Naive thymus-derived CD8-positive, alpha-beta T cell (primary cell): ENCODE measurements around the gene SPRYD4. TPM values are rescaled to one million over a fixed set of nuclear protein-coding genes. Genes with fewer than 3 reads are reported as not detected.
"Not testable (repeated sequence)": the region's sequence is repeated elsewhere in the genome, so short reads cannot be mapped to it uniquely, and the experiment has no call there.

Source experiments
- ATAC-seq, 2 donors: fragments of 150-1000 bp; cut with Tn5 transposase in 1 of 2; sonication (Bioruptor Pico), chemical (Tn5 transposase) in 1 of 2; 1 replicate in 1 of 2; 2 replicates in 1 of 2; pipeline ENCODE4 v1.10.0; 2021; ENCODE audit warnings: mild to moderate bottlenecking in 2 of 2, moderate library complexity in 2 of 2
- POLR2A ChIA-PET: fragments of 350-600 bp; sonication (Branson Sonifier 250); formaldehyde crosslinking; loops from one replicate; lab custom pipeline; 2021; ENCODE audit warnings: antibody characterized with exemption; lab: Charles Lee
- DNase-seq, 10 donors: peaks; one replicate each; pipeline versions ENCODE4 v3.0.0 to v3.0.0-alpha.2; 2020 to 2022
- H3K27ac Mint-ChIP-seq, 10 donors: one replicate each; pipeline ENCODE4 v1.8.0; 2020 to 2022; ENCODE audit warnings: mild to moderate bottlenecking in 10 of 10, mixed read lengths in 10 of 10, moderate library complexity in 4 of 10, inconsistent platforms in 1 of 10
- H3K27me3 Mint-ChIP-seq, 5 donors: one replicate each; pipeline ENCODE4 v1.8.0; 2021 to 2022; ENCODE audit warnings: mixed read lengths in 5 of 5
- H3K36me3 Mint-ChIP-seq, 3 donors: one replicate each; pipeline ENCODE4 v1.8.0; 2020 to 2022; ENCODE audit warnings: mixed read lengths in 3 of 3, mild to moderate bottlenecking in 2 of 3, inconsistent platforms in 1 of 3
- H3K4me1 Mint-ChIP-seq, 4 donors: one replicate each; pipeline ENCODE4 v1.8.0; 2021 to 2022; ENCODE audit warnings: mixed read lengths in 4 of 4
- H3K4me3 Mint-ChIP-seq, 10 donors: one replicate each; pipeline ENCODE4 v1.8.0; 2020 to 2022; ENCODE audit warnings: mild to moderate bottlenecking in 10 of 10, mixed read lengths in 10 of 10, moderate library complexity in 6 of 10, inconsistent platforms in 1 of 10
- H3K9me3 Mint-ChIP-seq, 9 donors: one replicate each; pipeline ENCODE4 v1.8.0; 2020 to 2022; ENCODE audit warnings: mixed read lengths in 9 of 9, mild to moderate bottlenecking in 3 of 9, inconsistent platforms in 1 of 9, moderate library complexity in 1 of 9
- polyA plus RNA-seq, 3 donors: library from polyadenylated mRNA; unstranded; fragments of 300-500 nt; fragmentation: Illumina TruSeq; gene quantifications; one replicate each; pipeline ENCODE4 v1.2.3, GENCODE V29; 2021
- total RNA-seq, 8 experiments: library from RNA in 2 of 8; stranded (reverse) in 2 of 8; gene quantifications; one replicate each; pipeline ENCODE4 v1.2.3 and lab custom pipeline; 2021 to 2026

SPRYD4 gene
- total and polyA plus RNA-seq, 5 experiments from 2014 or later: 1.3 to 9.4 (median 1.6) TPM

GRCh38 chr12:56479625-56480024 is 11.2 kb downstream of the SPRYD4 start:
- Mint-ChIP-seq H3K9me3 (no peaks in the 10 kb centered on the region), H3K4me3 (no peak overlapping the region), H3K27ac (no peak overlapping the region), H3K27me3 (no peaks in the 10 kb centered on the region), H3K36me3 (peaks cover 0 to 3% (median 0%) of the 10 kb centered on the region in 3 donors), H3K4me1 (peaks cover 0 to 10% (median 5%) of the 10 kb centered on the region in 4 donors)
- ATAC-seq (no peak), DNase-seq (no peak)
- POLR2A ChIA-PET: interaction anchor here (0.9 to 1.7 kb wide), 2 partner anchors 12 to 364 kb away, joined by 5 to 6 read pairs; partner anchors contain the start of gene SPRYD4

GRCh38 chr12:56484566-56484965 is 16.2 kb downstream of the SPRYD4 start:
- H3K27ac Mint-ChIP-seq: peak overlapping the region in 1 of 10 donors; percentile 12
- H3K36me3 Mint-ChIP-seq: no peaks in the 10 kb centered on the region
- no peak for DNase-seq
- no peaks in the 10 kb centered on the region for H3K9me3 Mint-ChIP-seq
- H3K4me1 Mint-ChIP-seq: peaks cover 12 to 27% (median 20%) of the 10 kb centered on the region in 4 donors
- peaks cover 0 to 3% (median 0%) of the 10 kb centered on the region in 5 donors for H3K27me3 Mint-ChIP-seq
- H3K4me3 Mint-ChIP-seq: no peak overlapping the region
- ATAC-seq: no peak
- POLR2A ChIA-PET: interaction anchor here (2.7 kb wide), 1 partner anchor 15 kb away, joined by 8 read pairs; the partner anchor contains the start of gene SPRYD4

- H3K4me3 Mint-ChIP-seq: peak overlapping the region; percentile 88 to 95 (median 94)
- no peak for ATAC-seq
- no peaks in the 10 kb centered on the region for H3K9me3 Mint-ChIP-seq
- no peaks in the 10 kb centered on the region for H3K36me3 Mint-ChIP-seq
- H3K27me3 Mint-ChIP-seq: peaks cover 4 to 13% (median 8%) of the 10 kb centered on the region in 5 donors
- POLR2A ChIA-PET: no interaction called here
- DNase-seq: no peak
- peak overlapping the region in 2 of 10 donors; percentile 37 to 82 for H3K27ac Mint-ChIP-seq
- peaks cover 8 to 20% (median 18%) of the 10 kb centered on the region in 4 donors for H3K4me1 Mint-ChIP-seq
Measured at GRCh38 chr12:56486694-56487093, 18.3 kb downstream of the SPRYD4 start.

GRCh38 chr12:56487448-56488040 is 19.2 kb downstream of the SPRYD4 start:
- H3K4me1 Mint-ChIP-seq: peaks cover 8 to 20% (median 18%) of the 10 kb centered on the region in 4 donors
- H3K36me3 Mint-ChIP-seq: no peaks in the 10 kb centered on the region
- peak overlapping the region; percentile 88 to 95 (median 94) for H3K4me3 Mint-ChIP-seq
- POLR2A ChIA-PET: interaction anchor here (0.5 to 1.9 kb wide), 7 partner anchors 15 to 230 kb away, joined by 3 to 6 read pairs (median 4); partner anchors contain the start of genes ANKRD52 and IL23A
- H3K27ac Mint-ChIP-seq: peak overlapping the region; percentile 66 to 94 (median 87)
- H3K27me3 Mint-ChIP-seq: peaks cover 4 to 15% (median 9%) of the 10 kb centered on the region in 5 donors
- DNase-seq: peak in 8 of 10 donors; percentile 8 to 65 (median 24)
- ATAC-seq: peak; percentile 26 to 41
- no peaks in the 10 kb centered on the region for H3K9me3 Mint-ChIP-seq

- H3K27me3 Mint-ChIP-seq: peaks cover 4 to 18% (median 9%) of the 10 kb centered on the region in 5 donors
- no peaks in the 10 kb centered on the region for H3K9me3 Mint-ChIP-seq
Measured at GRCh38 chr12:56488041-56488955, 19.9 kb downstream of the SPRYD4 start, which contains the start of gene GLS2. Gene GLS2, minus strand, starts transcription at chr12:56488161. Its CDS starts 43 bp downstream, at chr12:56488118.

GRCh38 chr12:56490360-56490759 is 22.0 kb downstream of the SPRYD4 start:
- no peaks in the 10 kb centered on the region for H3K9me3 Mint-ChIP-seq
- POLR2A ChIA-PET: interaction anchor here (0.5 to 1.3 kb wide), 3 partner anchors 152 to 1192 kb away, joined by 4 to 5 read pairs (median 5); partner anchors contain the start of genes IL23A and STAT6
- H3K4me1 Mint-ChIP-seq: peaks cover 8 to 20% (median 18%) of the 10 kb centered on the region in 4 donors
- peak overlapping the region in 3 of 10 donors; percentile 34 to 74 (median 41) for H3K4me3 Mint-ChIP-seq
- H3K36me3 Mint-ChIP-seq: no peaks in the 10 kb centered on the region
- ATAC-seq: no peak
- peaks cover 4 to 19% (median 9%) of the 10 kb centered on the region in 5 donors for H3K27me3 Mint-ChIP-seq
- H3K27ac Mint-ChIP-seq: no peak overlapping the region
- DNase-seq: no peak

More at GRCh38 chr12:56488041-56488955, 19.9 kb downstream of the SPRYD4 start, which contains the start of gene GLS2:
- peak within 1 kb of the TSS; percentile 88 to 95 (median 94) for H3K4me3 Mint-ChIP-seq
- no peaks in the 10 kb centered on the region for H3K36me3 Mint-ChIP-seq
- POLR2A ChIA-PET: interaction anchor here (0.5 to 1.9 kb wide), 14 partner anchors 16 to 591 kb away, joined by 3 to 9 read pairs (median 3); partner anchors contain the start of genes ANKRD52, IL23A and PAN2
- H3K27ac Mint-ChIP-seq: peak within 1 kb of the TSS; percentile 66 to 94 (median 89)
- ATAC-seq (peak; percentile 94 to 97), DNase-seq (peak; percentile 56 to 89 (median 75))
- peaks cover 8 to 20% (median 18%) of the 10 kb centered on the region in 4 donors for H3K4me1 Mint-ChIP-seq

GRCh38 chr12:56493409-56494105 is 25.2 kb downstream of the SPRYD4 start:
- H3K4me3 Mint-ChIP-seq, POLR2A ChIA-PET, H3K9me3 Mint-ChIP-seq, ATAC-seq, H3K27ac Mint-ChIP-seq, DNase-seq, H3K36me3 Mint-ChIP-seq, H3K4me1 Mint-ChIP-seq: not testable (repeated sequence)
- H3K27me3 Mint-ChIP-seq: peaks cover 4 to 15% (median 9%) of the 10 kb centered on the region in 5 donors

- H3K4me3 Mint-ChIP-seq, ATAC-seq, DNase-seq, H3K4me1 Mint-ChIP-seq, H3K9me3 Mint-ChIP-seq, POLR2A ChIA-PET, H3K27ac Mint-ChIP-seq, H3K36me3 Mint-ChIP-seq: not testable (repeated sequence)
- peaks cover 4 to 15% (median 9%) of the 10 kb centered on the region in 5 donors for H3K27me3 Mint-ChIP-seq
Measured at GRCh38 chr12:56494106-56494415, 25.7 kb downstream of the SPRYD4 start.

GRCh38 chr12:56494481-56494880 is 26.1 kb downstream of the SPRYD4 start:
- H3K27ac Mint-ChIP-seq, H3K4me1 Mint-ChIP-seq, H3K36me3 Mint-ChIP-seq, H3K9me3 Mint-ChIP-seq, H3K4me3 Mint-ChIP-seq, POLR2A ChIA-PET, ATAC-seq, DNase-seq: not testable (repeated sequence)
- H3K27me3 Mint-ChIP-seq: peaks cover 4 to 15% (median 9%) of the 10 kb centered on the region in 5 donors

GRCh38 chr12:56496704-56497103 is 28.3 kb downstream of the SPRYD4 start:
- not testable (repeated sequence) for H3K27me3 Mint-ChIP-seq, H3K36me3 Mint-ChIP-seq, H3K4me1 Mint-ChIP-seq, H3K9me3 Mint-ChIP-seq
- ATAC-seq: peak in 1 of 2 donors; percentile 33
- Mint-ChIP-seq H3K4me3 (peak overlapping the region in 9 of 10 donors; percentile 41 to 80 (median 56)), H3K27ac (peak overlapping the region in 1 of 10 donors; percentile 41)
- peak in 8 of 10 donors; percentile 17 to 58 (median 52) for DNase-seq
- POLR2A ChIA-PET: interaction anchor here (0.7 kb wide), 1 partner anchor 91 kb away, joined by 3 read pairs; no protein-coding TSS in a partner anchor

- H3K4me3 Mint-ChIP-seq, DNase-seq, H3K9me3 Mint-ChIP-seq, H3K36me3 Mint-ChIP-seq, ATAC-seq, H3K4me1 Mint-ChIP-seq, H3K27ac Mint-ChIP-seq, POLR2A ChIA-PET, H3K27me3 Mint-ChIP-seq: not testable (repeated sequence)
Measured at GRCh38 chr12:56498126-56498902, 29.9 kb downstream of the SPRYD4 start.
